Stimulated activated CD8-positive, alpha-beta memory T cell treated with anti-CD3 and anti-CD28 coated beads, Interleukin-7, amount 100 ng/mL, for 4 hours (primary cell): ENCODE data around the gene TIPRL.
"Not testable (repeated sequence)": the region's sequence is repeated elsewhere in the genome, so short reads cannot be mapped to it uniquely, and the experiment has no call there.

Experiments used
- DNase-seq, 2 donors: peaks; one replicate each; pipeline ENCODE4 v3.0.0-alpha.2; 2020; ENCODE audit warnings: low read depth in 2 of 2

Gene TIPRL

GRCh38 chr1:168159251-168159650 is 19.5 kb upstream of the TIPRL start:
- DNase-seq, result no peak

GRCh38 chr1:168159979-168160378 is 18.8 kb upstream of the TIPRL start:
- no peak for DNase-seq

- DNase-seq, result no peak
Measured at GRCh38 chr1:168161459-168161858, 17.3 kb upstream of the TIPRL start.

- DNase-seq, result no peak
Measured at GRCh38 chr1:168163670-168164069, 15.1 kb upstream of the TIPRL start.

GRCh38 chr1:168164771-168165170 is 14.0 kb upstream of the TIPRL start:
- no peak for DNase-seq

- DNase-seq, result no peak
Measured at GRCh38 chr1:168167806-168168205, 11.0 kb upstream of the TIPRL start.

- DNase-seq, result no peak
Measured at GRCh38 chr1:168170564-168171508, 7.9 kb upstream of the TIPRL start.

- no peak for DNase-seq
Measured at GRCh38 chr1:168172250-168172915, 6.4 kb upstream of the TIPRL start.

- DNase-seq, result no peak
Measured at GRCh38 chr1:168178227-168178637, 530 bp upstream of the TIPRL start.

GRCh38 chr1:168179438-168180147 is 831 bp downstream of the TIPRL start:
- DNase-seq, result no peak

- no peak for DNase-seq
Measured at GRCh38 chr1:168180148-168180524, 1.4 kb downstream of the TIPRL start.

GRCh38 chr1:168181063-168181720 is 2.4 kb downstream of the TIPRL start:
- not testable (repeated sequence) for DNase-seq

GRCh38 chr1:168187177-168187576 is 8.4 kb downstream of the TIPRL start:
- no peak for DNase-seq

- no peak for DNase-seq
Measured at GRCh38 chr1:168190403-168190802, 11.6 kb downstream of the TIPRL start.

- DNase-seq, result no peak
Measured at GRCh38 chr1:168195199-168196135, 16.7 kb downstream of the TIPRL start.

- no peak for DNase-seq
Measured at GRCh38 chr1:168199056-168199455, 20.3 kb downstream of the TIPRL start.

GRCh38 chr1:168202941-168203654 is 24.3 kb downstream of the TIPRL start:
- no peak for DNase-seq

GRCh38 chr1:168206111-168206510 is 27.3 kb downstream of the TIPRL start:
- DNase-seq, result no peak

GRCh38 chr1:168207673-168208072 is 28.9 kb downstream of the TIPRL start:
- not testable (repeated sequence) for DNase-seq

GRCh38 chr1:168210312-168210711 is 31.6 kb downstream of the TIPRL start:
- DNase-seq, result no peak
